ENCODE results near the gene CLDN25.

GRCh38 chr11:113802621-113803020, 23.0 kb downstream of the CLDN25 start:
- no peak for TF ChIP-seq CTCF (conservative IDR thresholded peaks at IDR 0.05; ENCODE audit: low read depth in 2 of 2)
- no peak for TF ChIP-seq EZH2 (IDR thresholded peaks at IDR 0.05; ENCODE audit: low read depth, unreplicated experiment)
- TF ChIP-seq EZH2phosphoT487 (IDR thresholded peaks at IDR 0.05; ENCODE audit: unreplicated experiment) = peak; percentile 7
- TF ChIP-seq POLR2AphosphoS5 (IDR thresholded peaks at IDR 0.05; ENCODE audit: low read depth) = no peak
- no peak for TF ChIP-seq CREB1 (CRISPR knock-in tag; IDR thresholded peaks at IDR 0.05; ENCODE audit: low read depth)
- no peak for TF ChIP-seq JUNB (IDR thresholded peaks at IDR 0.05; ENCODE audit: unreplicated experiment)
- TF ChIP-seq REST (IDR thresholded peaks at IDR 0.05; ENCODE audit: unreplicated experiment) = no peak
- no peak for TF ChIP-seq ETS1 (IDR thresholded peaks at IDR 0.05)
- no peak for TF ChIP-seq STAT1 (IDR thresholded peaks at IDR 0.05; ENCODE audit: unreplicated experiment)
- no peak for TF ChIP-seq ZNF114 (CRISPR knock-in tag; IDR thresholded peaks at IDR 0.05)
- no peak for TF ChIP-seq ZNF331 (CRISPR knock-in tag; IDR thresholded peaks at IDR 0.05; ENCODE audit: low read depth)
- no peak for TF ChIP-seq NANOG (IDR thresholded peaks at IDR 0.05; ENCODE audit: borderline replicate concordance)
- no peak for TF ChIP-seq ZNF462 (CRISPR knock-in tag; IDR thresholded peaks at IDR 0.05)

Data from GM23338 (cell line).